Keratinocyte (primary cell): ENCODE data around the gene HAND2. TPM values are rescaled to one million over a fixed set of nuclear protein-coding genes. Genes with fewer than 3 reads are reported as not detected.

Experiments used
- DNase-seq: peaks from one replicate; pipeline ENCODE4 v3.0.0-alpha.2; 2011; ENCODE audit warnings: low read depth, missing footprints, low spot score
- FAIRE-seq: peaks from 2 replicates; lab custom pipeline; 2011; peaks lifted over from hg19 to GRCh38; lab: Jason Lieb, UNC
- H2AFZ ChIP-seq: 2 replicates; pipeline ENCODE4 v1.6.0; 2012; ENCODE audit warnings: low read length, control low read depth, inconsistent platforms; ENCODE audit not compliant: control insufficient read depth
- H3K27ac ChIP-seq: 2 replicates; pipeline ENCODE4 v1.5.1; 2011; ENCODE audit warnings: low read length; ENCODE audit not compliant: control insufficient read depth, insufficient read depth
- H3K27me3 ChIP-seq: 3 replicates; pipeline ENCODE4 v1.6.0; 2011; ENCODE audit warnings: low read length; ENCODE audit not compliant: control insufficient read depth, insufficient read depth; ENCODE audit errors: extremely low read depth
- H3K36me3 ChIP-seq, 2 experiments: 2 replicates in 1 of 2; 3 replicates in 1 of 2; pipeline ENCODE4 v1.5.1; 2011; ENCODE audit warnings: low read length in 2 of 2, mild to moderate bottlenecking in 1 of 2; ENCODE audit not compliant: control insufficient read depth in 2 of 2, insufficient read depth in 2 of 2; ENCODE audit errors: extremely low read depth in 1 of 2
- H3K4me1 ChIP-seq: 3 replicates; pipeline ENCODE4 v1.5.1; 2011; ENCODE audit warnings: low read length; ENCODE audit not compliant: control insufficient read depth, insufficient read depth; ENCODE audit errors: extremely low read depth
- H3K4me2 ChIP-seq: 3 replicates; pipeline ENCODE4 v1.6.0; 2011; ENCODE audit warnings: low read depth, low read length; ENCODE audit not compliant: control insufficient read depth, insufficient read depth; ENCODE audit errors: extremely low read depth
- H3K4me3 ChIP-seq, 3 experiments: fragments of 200-600 bp in 1 of 3; sonication (generic) in 1 of 3; 2 replicates in 2 of 3; 3 replicates in 1 of 3; pipeline ENCODE4 v1.5.1; 2011 to 2016; ENCODE audit warnings: low read length in 3 of 3, mild to moderate bottlenecking in 3 of 3, control low read depth in 2 of 3, inconsistent platforms in 1 of 3, low read depth in 1 of 3, mixed read lengths in 1 of 3, mixed run types in 1 of 3, moderate library complexity in 1 of 3; ENCODE audit not compliant: control insufficient read depth in 2 of 3, insufficient read depth in 2 of 3; ENCODE audit errors: extremely low read depth in 1 of 3
- H3K79me2 ChIP-seq: 2 replicates; pipeline ENCODE4 v1.6.0; 2012; ENCODE audit warnings: low read length; ENCODE audit not compliant: control insufficient read depth, insufficient read depth
- H3K9ac ChIP-seq: 3 replicates; pipeline ENCODE4 v1.6.0; 2011; ENCODE audit warnings: low read length; ENCODE audit not compliant: control insufficient read depth, insufficient read depth; ENCODE audit errors: extremely low read depth
- H3K9me1 ChIP-seq: 3 replicates; pipeline ENCODE4 v1.6.0; 2011; ENCODE audit warnings: low read length; ENCODE audit not compliant: control insufficient read depth, insufficient read depth; ENCODE audit errors: extremely low read depth
- H3K9me3 ChIP-seq: 2 replicates; pipeline ENCODE4 v1.5.1; 2012; ENCODE audit warnings: low read depth, low read length; ENCODE audit not compliant: control insufficient read depth
- H4K20me1 ChIP-seq: 3 replicates; pipeline ENCODE4 v1.6.0; 2011; ENCODE audit warnings: low read length; ENCODE audit not compliant: control insufficient read depth, insufficient read depth; ENCODE audit errors: extremely low read depth
- EZH2 ChIP-seq: IDR thresholded peaks from one replicate; pipeline ENCODE4 v1.6.1; 2012; ENCODE audit warnings: inconsistent platforms, mild to moderate bottlenecking, low read length, moderate library complexity
- dilution Hi-C: fragments of 300-500 bp; cut with MboI; formaldehyde crosslinking; loops from one replicate; pipeline ENCODE4 v1.7.0; 2020; ENCODE audit warnings: low sequenced_read_pairs; ENCODE audit not compliant: extremely low pct_ligation_motif_present
- polyA plus RNA-seq, 5 experiments: library from polyadenylated mRNA; depleted of rRNA in 3 of 5; stranded (reverse) in 3 of 5; stranded (forward) in 1 of 5; unstranded in 1 of 5; fragments of >200 nt; gene quantifications; 1 replicate in 1 of 5; 2 replicates in 3 of 5; 3 replicates in 1 of 5; pipeline versions ENCODE4 v1.2.1 to v1.2.3, GENCODE V29; 2011 to 2012; ENCODE audit warnings: missing spikeins in 2 of 5, low read depth in 1 of 5, low replicate concordance in 1 of 5
- TF ChIP-seq, protein P1 (sequence below), 3 experiments: IDR thresholded peaks in 1 of 3; conservative IDR thresholded peaks in 1 of 3; optimal IDR thresholded peaks in 1 of 3; 2 replicates in 2 of 3; 3 replicates in 1 of 3; pipeline versions ENCODE3 to v1.5.1; 2011; ENCODE audit warnings: low read length in 3 of 3, mild to moderate bottlenecking in 3 of 3, moderate library complexity in 2 of 3, control low read depth in 1 of 3, inconsistent platforms in 1 of 3; ENCODE audit not compliant: insufficient read depth in 2 of 3; ENCODE audit errors: extremely low read depth in 1 of 3

The HAND2 gene
- polyA plus RNA-seq, 1 donor (not counting 4 experiments of a cell fraction or from before 2014, with no cell fraction given): not detected

- no peak overlapping the region for H3K4me3 ChIP-seq
- dilution Hi-C loops: no loop called here
- peaks cover 4% of the 10 kb centered on the region for H3K4me1 ChIP-seq
- DNase-seq (no peak), FAIRE-seq (no peak)
- no peaks in the 10 kb centered on the region for H3K9me1 ChIP-seq
- H3K36me3 ChIP-seq: no peaks in the 10 kb centered on the region
- TF ChIP-seq EZH2: no peak
- TF ChIP-seq, protein P1, sequence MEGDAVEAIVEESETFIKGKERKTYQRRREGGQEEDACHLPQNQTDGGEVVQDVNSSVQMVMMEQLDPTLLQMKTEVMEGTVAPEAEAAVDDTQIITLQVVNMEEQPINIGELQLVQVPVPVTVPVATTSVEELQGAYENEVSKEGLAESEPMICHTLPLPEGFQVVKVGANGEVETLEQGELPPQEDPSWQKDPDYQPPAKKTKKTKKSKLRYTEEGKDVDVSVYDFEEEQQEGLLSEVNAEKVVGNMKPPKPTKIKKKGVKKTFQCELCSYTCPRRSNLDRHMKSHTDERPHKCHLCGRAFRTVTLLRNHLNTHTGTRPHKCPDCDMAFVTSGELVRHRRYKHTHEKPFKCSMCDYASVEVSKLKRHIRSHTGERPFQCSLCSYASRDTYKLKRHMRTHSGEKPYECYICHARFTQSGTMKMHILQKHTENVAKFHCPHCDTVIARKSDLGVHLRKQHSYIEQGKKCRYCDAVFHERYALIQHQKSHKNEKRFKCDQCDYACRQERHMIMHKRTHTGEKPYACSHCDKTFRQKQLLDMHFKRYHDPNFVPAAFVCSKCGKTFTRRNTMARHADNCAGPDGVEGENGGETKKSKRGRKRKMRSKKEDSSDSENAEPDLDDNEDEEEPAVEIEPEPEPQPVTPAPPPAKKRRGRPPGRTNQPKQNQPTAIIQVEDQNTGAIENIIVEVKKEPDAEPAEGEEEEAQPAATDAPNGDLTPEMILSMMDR (optimal IDR thresholded peaks at IDR 0.05 in 1 of 3, IDR thresholded peaks at IDR 0.05 in 1 of 3, conservative IDR thresholded peaks at IDR 0.05 in 1 of 3; ENCODE audit: extremely low read depth in 1 of 3, insufficient read depth in 2 of 3, low read length in 3 of 3): no peak
- no peaks in the 10 kb centered on the region for H3K79me2 ChIP-seq
- H3K9me3 ChIP-seq: no peaks in the 10 kb centered on the region
- H3K27me3 ChIP-seq: no peaks in the 10 kb centered on the region
- H4K20me1 ChIP-seq: no peaks in the 10 kb centered on the region
- no peak overlapping the region for H3K9ac ChIP-seq
- no peak overlapping the region for H2AFZ ChIP-seq
- H3K27ac ChIP-seq: no peak overlapping the region
- no peak overlapping the region for H3K4me2 ChIP-seq
These were observed 37.7 kb downstream of the HAND2 start for GRCh38 chr4:173492315-173492714.

GRCh38 chr4:173490817-173491528, 39.1 kb downstream of the HAND2 start:
- Histone ChIP-seq H3K27ac (no peak overlapping the region), H3K27me3 (no peaks in the 10 kb centered on the region), H2AFZ (no peak overlapping the region), H3K79me2 (no peaks in the 10 kb centered on the region), H3K36me3 (no peaks in the 10 kb centered on the region), H3K4me2 (no peak overlapping the region), H3K4me3 (no peak overlapping the region), H3K9ac (no peak overlapping the region), H3K9me1 (no peaks in the 10 kb centered on the region), H3K4me1 (peaks cover 4% of the 10 kb centered on the region), H3K9me3 (no peaks in the 10 kb centered on the region), H4K20me1 (no peaks in the 10 kb centered on the region)
- dilution Hi-C loops: no loop called here
- DNase-seq (no peak), FAIRE-seq (no peak)
- TF ChIP-seq, protein P1 (optimal IDR thresholded peaks at IDR 0.05 in 1 of 3, IDR thresholded peaks at IDR 0.05 in 1 of 3, conservative IDR thresholded peaks at IDR 0.05 in 1 of 3; ENCODE audit: extremely low read depth in 1 of 3, insufficient read depth in 2 of 3, low read length in 3 of 3): no peak
- TF ChIP-seq EZH2: no peak
